ENCODE data around the gene MIGA2.

The MIGA2 gene

GRCh38 chr9:129007035-129007765 is 29.2 kb upstream of the MIGA2 start:
- TF ChIP-seq JUND (IDR thresholded peaks at IDR 0.05; ENCODE audit: low read depth) = no peak
- no peak for DNase-seq (ENCODE audit: low read depth in 1 of 2, low spot score in 1 of 2)
- in situ Hi-C loops (cut with HindIII; ENCODE audit: low pct_unique_long_range_greater_than_20kb, low sequenced_read_pairs) = no loop called here

GRCh38 chr9:129007766-129008468 is 28.5 kb upstream of the MIGA2 start:
- in situ Hi-C loops (cut with HindIII; ENCODE audit: low pct_unique_long_range_greater_than_20kb, low sequenced_read_pairs) = no loop called here
- no peak for DNase-seq (ENCODE audit: low read depth in 1 of 2, low spot score in 1 of 2)

GRCh38 chr9:129008469-129008965 is 27.9 kb upstream of the MIGA2 start:
- in situ Hi-C loops (cut with HindIII; ENCODE audit: low pct_unique_long_range_greater_than_20kb, low sequenced_read_pairs) = no loop called here
- no peak for DNase-seq (ENCODE audit: low read depth in 1 of 2, low spot score in 1 of 2)
- no peak for TF ChIP-seq JUND (IDR thresholded peaks at IDR 0.05; ENCODE audit: low read depth)

More at GRCh38 chr9:129007766-129008468, 28.5 kb upstream of the MIGA2 start:
- no peak for TF ChIP-seq JUND (IDR thresholded peaks at IDR 0.05; ENCODE audit: low read depth)

- in situ Hi-C loops (cut with HindIII; ENCODE audit: low pct_unique_long_range_greater_than_20kb, low sequenced_read_pairs) = no loop called here
- TF ChIP-seq JUND (IDR thresholded peaks at IDR 0.05; ENCODE audit: low read depth) = no peak
- no peak for DNase-seq (ENCODE audit: low read depth in 1 of 2, low spot score in 1 of 2)
These were observed 27.3 kb upstream of the MIGA2 start for GRCh38 chr9:129008986-129009583.

DNA sequence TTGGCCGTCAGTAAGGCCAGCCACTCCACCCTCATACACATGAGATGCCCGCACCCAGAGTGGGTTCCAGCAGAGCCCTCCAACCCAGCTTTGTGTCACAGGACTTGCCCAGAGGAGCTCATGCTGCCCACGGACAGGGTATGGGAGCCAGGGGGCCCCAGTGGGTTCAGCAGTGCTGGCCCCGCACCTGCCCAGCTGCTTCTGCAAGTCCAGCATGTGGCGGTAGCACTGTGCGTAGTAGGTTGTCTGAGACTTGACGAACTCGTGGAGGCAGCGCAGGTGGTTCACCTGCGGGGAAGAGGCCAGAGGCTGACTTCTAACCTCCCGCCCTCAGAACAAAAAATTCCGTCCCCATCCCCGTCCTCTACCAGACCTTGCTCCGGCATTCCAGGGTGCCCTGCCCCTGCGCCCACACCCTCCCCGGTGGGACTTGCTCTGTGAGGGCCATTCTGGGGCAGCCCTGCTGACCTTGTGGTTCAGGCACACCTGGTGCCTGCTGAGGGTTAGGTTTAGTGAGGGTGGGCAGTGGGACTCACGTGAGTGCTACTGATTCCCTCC is 26.8 kb upstream of the MIGA2 start:
- in situ Hi-C loops (cut with HindIII; ENCODE audit: low pct_unique_long_range_greater_than_20kb, low sequenced_read_pairs) = no loop called here
- TF ChIP-seq JUND (IDR thresholded peaks at IDR 0.05; ENCODE audit: low read depth) = no peak
- DNase-seq (ENCODE audit: low read depth in 1 of 2, low spot score in 1 of 2) = no peak

- in situ Hi-C loops (cut with HindIII; ENCODE audit: low pct_unique_long_range_greater_than_20kb, low sequenced_read_pairs) = no loop called here
- no peak for DNase-seq (ENCODE audit: low read depth in 1 of 2, low spot score in 1 of 2)
- TF ChIP-seq JUND (IDR thresholded peaks at IDR 0.05; ENCODE audit: low read depth) = no peak
These were observed 26.0 kb upstream of the MIGA2 start for GRCh38 chr9:129010267-129010975.

- no peak for TF ChIP-seq JUND (IDR thresholded peaks at IDR 0.05; ENCODE audit: low read depth)
- DNase-seq (ENCODE audit: low read depth in 1 of 2, low spot score in 1 of 2) = no peak
- in situ Hi-C loops (cut with HindIII; ENCODE audit: low pct_unique_long_range_greater_than_20kb, low sequenced_read_pairs) = no loop called here
These were observed 25.3 kb upstream of the MIGA2 start for GRCh38 chr9:129011170-129011569.

DNA sequence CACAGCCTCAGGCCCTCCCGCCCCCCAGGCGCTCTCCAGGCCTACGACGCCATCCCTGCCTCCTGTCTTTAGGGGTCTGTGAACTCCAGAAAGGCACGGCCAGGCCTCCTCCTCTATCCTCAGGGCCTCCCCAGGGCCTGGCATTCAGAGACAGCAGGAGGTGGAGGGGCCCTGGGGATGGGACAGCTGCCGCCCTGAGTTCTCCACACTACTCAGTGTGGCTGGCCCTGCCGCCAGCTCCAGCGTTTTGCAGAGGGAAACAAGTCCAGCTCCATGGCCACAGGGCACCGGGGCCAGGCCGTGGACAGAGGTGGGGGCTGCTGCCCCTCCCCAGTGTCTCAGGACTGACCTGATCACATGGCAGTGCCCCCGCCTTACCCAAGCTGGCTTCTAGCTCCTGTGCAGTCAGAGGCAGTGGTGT is 24.7 kb upstream of the MIGA2 start:
- TF ChIP-seq JUND (IDR thresholded peaks at IDR 0.05; ENCODE audit: low read depth) = no peak
- no peak for DNase-seq (ENCODE audit: low read depth in 1 of 2, low spot score in 1 of 2)
- in situ Hi-C loops (cut with HindIII; ENCODE audit: low pct_unique_long_range_greater_than_20kb, low sequenced_read_pairs) = no loop called here

DNA sequence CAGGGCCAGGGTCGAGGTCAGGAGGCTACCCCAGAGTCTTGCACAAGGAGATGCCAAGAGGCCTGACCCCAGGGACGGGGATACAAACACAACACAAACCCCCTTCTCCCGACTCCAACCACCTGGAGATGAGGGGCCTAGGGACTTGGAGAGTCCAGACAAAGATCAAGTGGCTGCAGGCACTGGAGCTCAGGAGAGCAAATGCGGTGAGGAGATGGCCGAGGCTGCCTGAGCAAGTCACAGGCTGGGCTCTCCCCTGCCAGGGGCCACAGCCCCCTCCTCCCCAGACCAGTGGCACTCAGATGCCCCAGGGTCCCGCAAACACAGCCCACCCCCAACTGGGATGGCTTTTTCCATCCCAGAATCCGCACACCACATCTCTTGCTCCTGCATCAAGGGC is 24.1 kb upstream of the MIGA2 start:
- in situ Hi-C loops (cut with HindIII; ENCODE audit: low pct_unique_long_range_greater_than_20kb, low sequenced_read_pairs) = no loop called here
- TF ChIP-seq JUND (IDR thresholded peaks at IDR 0.05; ENCODE audit: low read depth) = no peak
- no peak for DNase-seq (ENCODE audit: low read depth in 1 of 2, low spot score in 1 of 2)

DNA sequence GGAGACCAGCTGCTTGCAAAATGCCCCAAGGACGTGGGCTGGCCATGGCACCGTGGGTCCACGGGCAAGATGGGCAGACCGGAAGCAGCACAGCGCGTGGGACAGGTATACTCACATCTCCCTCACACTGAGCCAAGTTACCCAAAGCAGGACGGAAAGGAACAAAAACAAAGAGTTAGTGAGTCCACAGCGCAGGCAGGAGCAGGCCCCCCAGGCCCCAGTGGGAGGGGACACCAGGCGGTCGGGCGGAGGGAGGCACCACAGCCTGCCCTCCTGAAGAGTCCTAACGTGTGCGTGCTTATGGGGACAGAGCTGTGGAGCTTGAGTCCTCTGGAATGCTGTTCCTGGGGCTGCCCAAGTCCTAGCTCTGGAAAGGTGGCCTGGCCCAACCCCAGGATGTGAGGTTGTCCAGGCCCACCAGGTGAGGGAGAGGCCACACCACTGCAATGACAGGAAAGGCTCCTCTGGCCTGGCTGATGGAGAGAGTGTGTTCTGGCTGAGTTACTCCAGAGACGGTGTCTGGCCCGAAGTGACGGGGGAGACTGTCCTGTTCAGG is 23.5 kb upstream of the MIGA2 start:
- TF ChIP-seq JUND (IDR thresholded peaks at IDR 0.05; ENCODE audit: low read depth) = no peak
- DNase-seq (ENCODE audit: low read depth in 1 of 2, low spot score in 1 of 2) = no peak
- in situ Hi-C loops (cut with HindIII; ENCODE audit: low pct_unique_long_range_greater_than_20kb, low sequenced_read_pairs) = no loop called here

DNA sequence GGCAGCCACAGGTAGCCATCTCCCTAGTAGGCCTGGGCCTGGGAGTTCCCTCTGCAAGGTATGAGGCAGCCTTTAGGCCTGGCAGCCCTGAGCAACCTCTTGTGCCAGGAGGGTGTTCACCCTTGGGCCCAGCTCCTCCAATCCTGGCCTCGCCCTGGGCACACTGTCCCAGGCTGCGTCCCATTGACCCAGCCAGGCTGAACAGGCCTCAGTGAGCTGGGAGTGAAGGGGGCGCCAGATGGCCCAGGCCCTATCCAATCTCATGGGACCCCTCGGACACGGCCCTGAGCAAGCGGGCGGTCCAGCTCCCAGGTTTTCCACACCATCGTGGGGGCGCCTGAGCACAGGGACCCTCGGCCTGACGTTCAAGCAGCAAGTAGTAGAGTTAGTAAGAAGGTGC is 22.8 kb upstream of the MIGA2 start:
- in situ Hi-C loops (cut with HindIII; ENCODE audit: low pct_unique_long_range_greater_than_20kb, low sequenced_read_pairs) = no loop called here
- no peak for TF ChIP-seq JUND (IDR thresholded peaks at IDR 0.05; ENCODE audit: low read depth)
- no peak for DNase-seq (ENCODE audit: low read depth in 1 of 2, low spot score in 1 of 2)

GRCh38 chr9:129014124-129014523 is 22.3 kb upstream of the MIGA2 start:
- in situ Hi-C loops (cut with HindIII; ENCODE audit: low pct_unique_long_range_greater_than_20kb, low sequenced_read_pairs) = no loop called here
- DNase-seq (ENCODE audit: low read depth in 1 of 2, low spot score in 1 of 2) = no peak
- TF ChIP-seq JUND (IDR thresholded peaks at IDR 0.05; ENCODE audit: low read depth) = no peak

Measured in T47D (cell line).